Measurements from ENCODE around the gene ABCC3.
"Not testable (repeated sequence)": the region's sequence is repeated elsewhere in the genome, so short reads cannot be mapped to it uniquely, and the experiment has no call there.

The ABCC3 gene

DNA sequence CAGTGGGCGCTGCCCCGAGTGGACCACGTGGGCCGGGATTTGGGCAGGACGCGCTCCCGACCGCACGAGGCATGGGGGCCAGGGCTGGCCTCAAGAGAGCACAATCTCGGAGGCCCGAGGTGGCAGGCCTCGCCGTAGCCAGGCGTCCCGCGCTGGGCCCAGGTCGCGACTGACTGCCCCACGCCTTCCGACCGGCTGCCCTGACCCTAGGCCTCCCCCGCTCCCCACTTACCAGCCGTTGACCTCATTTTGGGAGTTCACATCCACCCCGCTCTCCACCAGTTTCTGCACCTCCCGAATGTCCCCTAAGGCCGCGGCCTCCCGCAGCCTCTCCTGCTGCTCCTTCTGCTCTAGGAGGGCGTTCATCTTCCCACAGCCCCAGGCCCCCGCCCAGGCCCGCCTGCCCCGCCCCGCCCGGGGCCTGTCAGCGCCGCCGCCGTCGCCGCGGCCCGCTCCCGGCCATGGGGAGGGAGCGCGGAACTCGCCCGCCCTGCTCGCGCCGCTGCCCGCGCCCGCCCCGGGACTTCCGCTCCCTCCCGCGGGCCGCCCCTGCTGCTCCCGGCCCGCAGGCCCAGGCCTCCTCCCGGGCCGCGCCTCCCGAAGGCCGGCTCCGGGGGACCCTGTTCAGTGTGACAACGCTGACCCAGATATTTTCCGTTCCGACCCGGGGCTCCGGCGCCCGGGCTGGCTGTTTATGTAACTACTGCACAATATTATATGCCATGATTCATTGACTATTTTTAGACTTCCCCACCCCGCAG is 72.8 kb downstream of the ABCC3 start, which contains the start of gene ANKRD40:
Gene ANKRD40, minus strand, starts transcription at position 626 of the 761 bp plus-strand sequence. Its CDS starts 260 bp downstream, at position 366.
- peak; percentile 78 for DNase-seq (ENCODE audit: low read depth)

GRCh38 chr17:50708050-50709000 is 73.6 kb downstream of the ABCC3 start:
- DNase-seq (ENCODE audit: low read depth) = no peak

DNA sequence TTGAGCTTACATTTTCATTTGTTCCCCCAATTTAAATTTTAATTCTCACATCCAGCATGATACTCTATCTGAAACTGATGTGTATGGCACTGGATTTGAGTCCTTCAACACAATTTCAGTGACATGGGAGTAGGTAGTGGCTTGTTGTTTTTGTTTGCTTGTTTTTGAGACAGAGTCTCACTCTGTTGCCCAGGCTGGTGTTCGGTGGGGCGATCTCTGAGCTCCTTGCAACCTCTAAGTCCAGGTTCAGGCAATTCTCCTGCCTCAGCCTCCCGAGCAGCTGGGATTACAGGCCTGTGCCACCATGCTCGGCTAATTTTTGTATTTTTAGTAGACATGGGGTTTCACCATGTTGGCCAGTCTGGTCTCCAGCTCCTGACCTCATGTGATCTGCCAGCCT is 74.4 kb downstream of the ABCC3 start:
- not testable (repeated sequence) for DNase-seq (ENCODE audit: low read depth)

DNA sequence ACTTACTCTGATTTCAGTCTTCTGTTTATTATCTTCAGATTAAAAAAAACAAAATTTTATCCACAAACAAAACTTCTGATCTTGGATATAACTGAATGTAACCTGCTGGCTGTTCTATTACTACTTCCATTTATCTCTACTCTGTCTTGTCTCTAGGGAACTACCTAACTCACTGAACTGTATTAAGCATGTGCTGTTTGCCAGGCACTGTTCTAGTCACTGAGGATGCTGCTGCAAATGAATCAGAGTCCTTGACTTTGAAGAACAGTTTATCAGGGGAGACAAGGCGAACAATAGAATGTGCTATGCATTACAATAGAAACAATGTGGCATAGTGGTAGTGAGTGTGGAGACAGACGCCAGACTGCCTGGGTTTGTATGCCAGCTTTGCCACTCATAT is 75.3 kb downstream of the ABCC3 start:
- DNase-seq (ENCODE audit: low read depth) = no peak

- no peak for DNase-seq (ENCODE audit: low read depth)
These were observed 76.0 kb downstream of the ABCC3 start for GRCh38 chr17:50710650-50711049.

DNA sequence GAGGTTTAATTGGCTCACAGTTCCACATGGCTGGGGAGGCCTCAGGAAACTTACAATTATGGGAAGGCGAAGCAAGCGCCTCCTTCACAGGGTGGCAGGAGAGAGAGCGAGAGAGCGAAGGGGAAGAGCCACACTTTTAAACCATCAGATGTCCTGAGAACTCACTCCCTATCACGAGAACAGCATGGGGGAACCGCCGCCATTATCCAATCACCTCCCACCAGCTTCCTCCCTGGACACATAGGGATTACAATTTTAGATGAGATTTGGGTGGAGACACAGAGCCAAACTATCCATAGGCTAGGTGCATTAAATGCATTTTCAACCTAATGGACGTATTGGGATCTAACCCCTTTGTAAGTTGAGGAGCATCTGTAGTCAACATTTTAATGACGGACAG is 78.0 kb downstream of the ABCC3 start:
- DNase-seq (ENCODE audit: low read depth) = no peak

DNA sequence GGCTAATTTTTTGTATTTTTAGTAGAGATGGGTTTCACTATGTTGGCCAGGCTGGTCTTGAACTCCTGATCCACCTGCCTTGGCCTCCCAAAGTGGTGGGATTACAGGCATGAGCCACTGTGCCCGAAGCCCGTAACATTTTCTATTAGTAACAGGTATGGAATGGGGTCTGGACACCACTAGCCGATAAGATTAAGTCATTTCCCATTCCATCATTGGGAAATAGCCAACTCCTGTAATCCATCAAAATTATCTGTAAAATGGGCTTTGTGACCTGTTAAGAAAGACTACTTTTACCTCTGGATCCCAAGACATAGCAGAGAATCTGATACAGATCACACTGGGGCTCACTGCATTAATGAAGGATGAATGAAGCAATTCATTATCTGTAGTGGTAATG is 80.8 kb downstream of the ABCC3 start:
- DNase-seq (ENCODE audit: low read depth) = no peak

DNA sequence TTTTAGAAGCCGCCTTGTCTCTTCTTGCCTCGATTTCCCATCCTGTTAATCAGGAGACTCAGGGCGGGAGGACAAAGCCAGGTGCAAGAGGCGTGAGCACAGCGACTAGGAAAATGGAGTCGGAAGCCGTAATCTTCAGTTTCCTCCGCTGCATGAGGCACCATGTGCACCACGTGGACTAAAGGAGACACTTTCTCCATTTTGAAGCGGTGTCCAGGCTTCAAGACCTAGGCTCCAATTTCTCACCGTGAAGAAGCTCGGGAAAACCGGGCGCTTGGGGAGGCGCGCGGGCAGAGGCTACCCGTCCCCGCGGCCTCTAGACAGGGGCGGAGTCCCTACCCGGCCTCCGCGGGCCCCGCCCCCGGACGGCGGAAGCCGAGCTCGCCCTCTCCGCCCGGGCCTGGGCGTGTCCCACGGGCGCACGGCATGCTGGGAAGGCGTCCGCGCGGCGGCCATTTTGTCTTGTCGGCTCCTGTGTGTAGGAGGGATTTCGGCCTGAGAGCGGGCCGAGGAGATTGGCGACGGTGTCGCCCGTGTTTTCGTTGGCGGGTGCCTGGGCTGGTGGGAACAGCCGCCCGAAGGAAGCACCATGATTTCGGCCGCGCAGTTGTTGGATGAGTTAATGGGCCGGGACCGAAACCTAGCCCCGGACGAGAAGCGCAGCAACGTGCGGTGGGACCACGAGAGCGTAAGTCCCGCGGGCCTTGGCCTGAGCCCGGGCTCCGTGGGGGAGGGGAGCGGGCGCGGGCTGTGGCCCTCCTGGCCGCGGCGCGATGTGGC is 84.7 kb downstream of the ABCC3 start, which contains the start of gene LUC7L3:
Gene LUC7L3, plus strand, starts transcription at position 460 of the 780 bp plus-strand sequence. Its CDS starts 130 bp downstream, at position 590.
- DNase-seq (ENCODE audit: low read depth) = peak; percentile 87

DNA sequence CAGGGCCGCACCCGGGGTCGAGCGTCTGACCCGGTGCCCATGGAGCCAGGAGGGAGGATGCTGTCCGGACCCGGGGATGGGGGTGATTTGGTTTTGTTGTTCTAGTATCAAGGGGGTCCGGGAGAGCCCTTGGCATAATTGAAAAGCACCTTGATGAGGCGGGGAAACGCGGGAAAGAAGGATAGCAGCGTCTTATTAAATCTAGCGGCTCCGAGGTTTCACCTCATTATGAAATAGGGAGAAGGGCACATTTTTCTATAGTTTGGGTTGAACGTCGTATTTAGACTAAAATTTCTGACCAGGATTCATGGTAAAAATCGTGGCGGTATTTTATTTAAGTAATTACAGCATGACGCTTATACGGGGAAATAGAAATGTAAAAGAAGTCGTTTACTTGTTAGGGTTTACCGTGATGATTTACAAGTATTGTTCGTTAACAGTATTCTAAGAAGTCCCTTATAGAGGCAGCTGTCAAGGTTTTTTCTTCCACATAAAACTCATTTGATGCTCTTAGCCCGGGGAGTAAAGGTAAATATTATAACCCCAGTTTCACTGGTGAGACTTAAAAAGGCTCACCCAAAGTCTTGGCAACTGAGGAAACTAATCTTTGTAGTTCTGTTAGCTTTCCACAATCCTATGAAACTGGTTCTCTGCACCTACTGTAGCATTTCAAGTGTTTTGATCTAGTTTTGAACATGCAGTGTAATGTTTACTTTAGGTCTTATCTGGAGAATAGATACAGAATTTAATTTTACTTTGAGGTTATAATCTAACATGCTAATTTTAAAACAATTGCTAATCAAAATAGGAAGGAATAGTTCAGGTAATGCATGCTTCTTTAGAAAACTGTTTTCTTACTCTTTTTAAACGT is 85.5 kb downstream of the ABCC3 start:
- no peak for DNase-seq (ENCODE audit: low read depth)

- DNase-seq (ENCODE audit: low read depth) = no peak
These were observed 86.7 kb downstream of the ABCC3 start for GRCh38 chr17:50721194-50722010.

- DNase-seq (ENCODE audit: low read depth) = no peak
These were observed 88.1 kb downstream of the ABCC3 start for GRCh38 chr17:50722746-50723145.

- not testable (repeated sequence) for DNase-seq (ENCODE audit: low read depth)
These were observed 89.9 kb downstream of the ABCC3 start for GRCh38 chr17:50724622-50725021.

- no peak for DNase-seq (ENCODE audit: low read depth)
These were observed 91.3 kb downstream of the ABCC3 start for GRCh38 chr17:50725769-50726655.

DNA sequence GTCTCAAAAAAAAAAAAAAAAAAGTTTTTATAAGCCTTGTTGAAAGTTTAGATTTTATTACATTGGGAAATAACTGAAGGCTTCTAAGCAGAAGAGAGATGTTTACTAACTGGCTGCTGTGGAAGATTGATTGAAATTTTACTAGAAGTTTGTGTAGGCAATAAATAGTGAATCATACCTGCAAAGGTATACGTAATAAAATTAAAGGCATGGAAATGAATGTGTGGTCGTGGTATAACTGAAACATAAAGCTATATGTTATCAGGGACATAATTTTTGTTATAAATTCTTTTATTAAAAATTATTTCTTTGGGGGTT is 93.4 kb downstream of the ABCC3 start:
- DNase-seq (ENCODE audit: low read depth) = no peak

GRCh38 chr17:50728881-50729765 is 94.4 kb downstream of the ABCC3 start:
- DNase-seq (ENCODE audit: low read depth) = no peak

- DNase-seq (ENCODE audit: low read depth) = no peak
These were observed 97.1 kb downstream of the ABCC3 start for GRCh38 chr17:50731575-50732460.

- DNase-seq (ENCODE audit: low read depth) = no peak
These were observed 100.6 kb downstream of the ABCC3 start for GRCh38 chr17:50735287-50735686.

All from CMK (cell line).